Mesodermal cell (in vitro differentiated cells): ENCODE measurements around the gene WDR41.

ENCODE experiments used
- H3K27ac ChIP-seq: 2 replicates; pipeline ENCODE4 v1.7.0; 2013; ENCODE audit warnings: mild to moderate bottlenecking, low read depth, low read length, moderate library complexity; ENCODE audit not compliant: severe bottlenecking
- H3K36me3 ChIP-seq: 2 replicates; pipeline ENCODE4 v1.7.1; 2013; ENCODE audit warnings: mild to moderate bottlenecking, low read length, moderate library complexity; ENCODE audit not compliant: control insufficient read depth, insufficient read depth
- H3K4me1 ChIP-seq: one replicate; pipeline ENCODE4 v1.7.1; 2013; ENCODE audit warnings: mild to moderate bottlenecking, low read length; ENCODE audit not compliant: insufficient read depth, control insufficient read depth, poor library complexity, severe bottlenecking
- H3K4me3 ChIP-seq: 2 replicates; pipeline ENCODE4 v1.7.0; 2013; ENCODE audit warnings: low read length, control low read depth, mild to moderate bottlenecking; ENCODE audit not compliant: insufficient read depth, poor library complexity, severe bottlenecking; ENCODE audit errors: extremely low read depth
- H3K9me3 ChIP-seq: 2 replicates; pipeline ENCODE4 v1.7.1; 2013; ENCODE audit warnings: mild to moderate bottlenecking, low read length, moderate library complexity; ENCODE audit not compliant: control insufficient read depth
- WGBS, 2 experiments: methylation state at CpG; one replicate each; pipeline ENCODE4 v1.1.5; 2013; ENCODE audit warnings: missing lambda C conversion rate in 2 of 2; ENCODE audit not compliant: insufficient coverage in 2 of 2; 5-methylcytosine and 5-hydroxymethylcytosine counted together

Gene WDR41

DNA sequence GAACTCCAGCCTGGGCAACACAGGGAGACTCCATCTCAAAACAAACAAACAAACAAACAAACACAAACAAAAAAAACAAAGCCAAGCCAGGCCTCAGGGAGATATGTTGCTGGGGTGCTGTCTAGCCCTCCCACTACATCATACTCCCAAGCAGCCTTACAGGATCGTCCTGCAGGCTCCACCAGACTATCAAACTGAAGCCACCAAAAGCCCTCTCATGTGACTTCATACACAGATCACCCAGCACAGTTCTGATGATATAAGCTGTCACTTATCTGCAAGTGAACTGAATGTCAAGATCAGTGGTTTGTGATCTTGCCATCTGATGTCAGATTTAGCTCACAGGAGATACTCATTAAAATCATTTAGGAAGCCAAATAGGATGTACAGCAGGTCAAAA is 43.3 kb downstream of the WDR41 start:
- Histone ChIP-seq H3K4me1 (no peaks in the 10 kb centered on the region), H3K9me3 (no peaks in the 10 kb centered on the region), H3K4me3 (no peak overlapping the region), H3K36me3 (peaks cover 34% of the 10 kb centered on the region), H3K27ac (no peak overlapping the region)
- WGBS, 2 experiments, result 86% methylated on average over 1 of the region's 1 CpG; no CpG with 5 or more reads in 1 of the 2 experiments

- Histone ChIP-seq H3K4me3 (no peak overlapping the region), H3K36me3 (peaks cover 31% of the 10 kb centered on the region), H3K9me3 (no peaks in the 10 kb centered on the region), H3K27ac (no peak overlapping the region), H3K4me1 (no peaks in the 10 kb centered on the region)
- WGBS, 2 experiments, result 80% methylated on average over 1 of the region's 1 CpG; no CpG with 5 or more reads in 1 of the 2 experiments
Measured at GRCh38 chr5:77444356-77444755, 47.8 kb downstream of the WDR41 start.

DNA sequence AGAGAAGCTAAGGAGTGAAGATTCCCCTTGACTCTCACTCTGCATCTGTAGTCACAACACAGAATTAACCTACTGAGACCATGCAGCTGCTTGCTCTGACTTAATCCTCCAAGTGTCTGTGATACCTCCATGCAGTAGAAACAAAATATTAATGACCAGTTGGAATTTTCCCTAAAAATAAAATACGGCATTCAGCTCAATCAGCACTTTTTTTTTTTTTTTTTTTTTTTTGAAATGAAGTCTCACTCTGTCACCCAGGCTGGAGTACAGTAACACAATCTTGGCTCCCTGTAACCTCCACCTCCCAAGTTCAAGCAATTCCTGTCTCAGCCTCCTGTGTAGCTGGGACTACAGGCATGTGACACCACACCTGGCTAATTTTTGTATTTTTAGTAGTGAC is 48.4 kb downstream of the WDR41 start:
- WGBS, 2 experiments, result 100% methylated on average over 1 of the region's 1 CpG; no CpG with 5 or more reads in 1 of the 2 experiments
- Histone ChIP-seq H3K36me3 (peaks cover 28% of the 10 kb centered on the region), H3K27ac (no peak overlapping the region)

GRCh38 chr5:77438071-77438470 is 54.0 kb downstream of the WDR41 start:
- peaks cover 51% of the 10 kb centered on the region for H3K36me3 ChIP-seq

More for the DNA sequence above, 48.4 kb downstream of the WDR41 start:
- Histone ChIP-seq H3K9me3 (no peaks in the 10 kb centered on the region), H3K4me3 (no peak overlapping the region), H3K4me1 (no peaks in the 10 kb centered on the region)

DNA sequence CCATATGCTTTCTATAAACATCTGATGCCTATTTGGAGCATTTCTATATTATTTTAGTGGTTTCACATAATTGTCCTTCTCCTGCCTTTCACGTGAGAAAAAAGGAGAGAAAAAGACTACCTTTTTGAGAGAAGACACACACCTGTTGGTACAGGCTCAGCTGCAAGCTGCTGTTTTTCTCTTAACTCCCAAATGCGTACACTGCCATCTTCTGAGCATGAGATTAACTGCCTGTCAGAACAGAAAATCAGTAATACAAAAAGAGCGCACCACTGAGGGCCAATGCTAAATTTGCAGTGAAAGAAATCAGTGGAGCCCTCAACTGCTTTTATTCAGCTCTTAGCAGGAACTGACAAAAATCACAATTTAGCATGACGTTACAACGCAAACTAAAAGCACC is 54.9 kb downstream of the WDR41 start:
- no peak overlapping the region for H3K4me3 ChIP-seq
- 89 to 94% methylated on average over 4 to 5 of the region's 5 CpGs for WGBS, 2 experiments
- peaks cover 58% of the 10 kb centered on the region for H3K36me3 ChIP-seq
- H3K4me1 ChIP-seq, result no peaks in the 10 kb centered on the region
- no peak overlapping the region for H3K27ac ChIP-seq
- H3K9me3 ChIP-seq, result no peaks in the 10 kb centered on the region

More at GRCh38 chr5:77438071-77438470, 54.0 kb downstream of the WDR41 start:
- H3K4me1 ChIP-seq, result no peaks in the 10 kb centered on the region
- no peak overlapping the region for H3K27ac ChIP-seq
- no peaks in the 10 kb centered on the region for H3K9me3 ChIP-seq
- WGBS, 2 experiments, result 80 to 100% methylated on average over 1 to 3 of the region's 3 CpGs
- no peak overlapping the region for H3K4me3 ChIP-seq

GRCh38 chr5:77431719-77432118 is 60.4 kb downstream of the WDR41 start:
- Histone ChIP-seq H3K4me1 (peaks cover 7% of the 10 kb centered on the region), H3K36me3 (peaks cover 69% of the 10 kb centered on the region), H3K4me3 (no peak overlapping the region), H3K27ac (no peak overlapping the region), H3K9me3 (no peaks in the 10 kb centered on the region)
- no CpG with 5 or more reads among the region's 1 CpG for WGBS, 2 experiments

DNA sequence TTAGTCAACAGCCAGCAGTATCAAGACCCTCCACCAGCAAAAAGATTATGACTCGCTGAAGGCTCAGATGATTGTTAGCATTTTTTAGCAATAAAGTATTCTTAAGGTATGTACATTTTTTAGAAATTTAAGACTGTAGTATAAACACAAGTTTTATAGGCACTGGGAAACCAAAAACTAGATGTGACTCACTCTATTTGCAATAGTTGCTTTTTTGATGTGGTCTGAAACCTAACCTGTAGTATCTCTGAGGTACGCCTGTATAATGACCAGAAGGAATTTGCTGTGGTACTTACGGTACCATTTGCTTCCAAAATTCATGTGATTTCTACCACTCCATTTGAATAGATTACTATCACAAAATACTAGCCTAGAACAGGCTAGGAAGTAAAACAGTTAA is 60.8 kb downstream of the WDR41 start:
- no peak overlapping the region for H3K27ac ChIP-seq
- H3K36me3 ChIP-seq, result peaks cover 65% of the 10 kb centered on the region
- H3K4me3 ChIP-seq, result no peak overlapping the region
- H3K4me1 ChIP-seq, result peaks cover 11% of the 10 kb centered on the region
- WGBS, 2 experiments, result 100% methylated on average over 1 to 2 of the region's 3 CpGs
- H3K9me3 ChIP-seq, result no peaks in the 10 kb centered on the region

DNA sequence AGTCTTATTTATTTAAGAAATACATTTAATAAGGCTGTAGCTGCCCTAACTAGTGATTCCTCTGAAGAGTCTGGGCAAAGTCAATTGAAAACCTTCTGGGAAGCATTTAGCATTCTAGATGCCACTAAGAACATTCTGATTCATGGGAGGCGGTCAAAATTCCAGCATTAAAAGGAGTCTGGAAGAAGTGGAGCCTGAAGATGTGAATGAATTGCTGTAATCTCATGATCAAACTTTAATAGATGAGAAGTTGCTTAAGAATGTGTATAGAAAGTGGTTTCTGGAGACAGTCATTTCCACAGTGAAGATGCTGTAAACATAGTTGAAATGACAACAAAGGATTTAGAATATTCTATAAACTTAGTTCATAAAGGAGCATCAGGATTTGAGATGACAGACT is 61.4 kb downstream of the WDR41 start:
- no peaks in the 10 kb centered on the region for H3K9me3 ChIP-seq
- H3K27ac ChIP-seq, result no peak overlapping the region
- H3K4me1 ChIP-seq, result peaks cover 17% of the 10 kb centered on the region
- H3K36me3 ChIP-seq, result peaks cover 62% of the 10 kb centered on the region
- no peak overlapping the region for H3K4me3 ChIP-seq
- 86% methylated on average over 1 of the region's 1 CpG; no CpG with 5 or more reads in 1 of the 2 experiments for WGBS, 2 experiments

GRCh38 chr5:77428526-77428925 is 63.6 kb downstream of the WDR41 start:
- Histone ChIP-seq H3K36me3 (peaks cover 57% of the 10 kb centered on the region), H3K4me3 (no peak overlapping the region), H3K27ac (no peak overlapping the region), H3K4me1 (peaks cover 17% of the 10 kb centered on the region), H3K9me3 (no peaks in the 10 kb centered on the region)
- WGBS, 2 experiments, result 100% methylated on average over 2 of the region's 5 CpGs; no CpG with 5 or more reads in 1 of the 2 experiments

DNA sequence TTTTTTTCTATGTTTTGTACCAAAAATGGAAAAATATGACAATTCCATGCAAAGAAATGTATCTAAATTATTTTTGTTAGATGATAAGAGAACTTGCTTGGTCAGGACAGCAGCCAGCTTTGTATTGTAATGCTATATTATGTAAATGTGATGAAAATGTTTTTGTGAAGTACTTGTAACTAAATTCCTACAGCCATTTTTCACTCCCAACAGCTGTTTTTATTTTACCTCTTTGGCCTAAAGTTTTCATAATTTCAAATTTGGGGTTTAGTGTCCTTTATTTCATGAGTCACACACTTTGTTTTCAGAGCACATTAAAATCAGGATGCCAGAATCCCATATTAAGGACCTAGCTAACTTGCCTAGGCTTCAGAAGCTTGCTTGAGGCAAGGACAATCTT is 64.1 kb downstream of the WDR41 start:
- Histone ChIP-seq H3K9me3 (no peaks in the 10 kb centered on the region), H3K4me1 (peaks cover 17% of the 10 kb centered on the region), H3K4me3 (no peak overlapping the region), H3K27ac (no peak overlapping the region), H3K36me3 (peaks cover 54% of the 10 kb centered on the region)

DNA sequence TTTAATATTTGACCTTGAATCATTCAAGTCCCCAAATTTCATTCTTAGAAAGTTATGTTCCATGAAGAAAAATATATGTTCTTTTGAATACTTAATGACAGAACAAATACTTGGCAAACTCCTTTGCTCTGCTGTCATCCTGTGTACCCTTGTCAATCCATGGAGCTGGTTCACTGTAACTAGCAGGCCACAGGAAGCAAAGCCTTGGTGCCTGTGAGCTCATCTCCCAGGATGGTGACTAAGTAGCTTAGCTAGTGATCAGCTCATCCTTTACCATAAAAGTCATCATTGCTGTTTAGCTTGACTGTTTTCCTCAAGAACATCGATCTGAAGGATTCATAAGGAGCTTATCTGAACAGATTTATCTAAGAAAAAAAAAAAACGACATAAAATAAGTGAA is 65.4 kb downstream of the WDR41 start:
- peak overlapping the region; percentile 16 for H3K27ac ChIP-seq
- H3K4me3 ChIP-seq, result no peak overlapping the region
- WGBS, 2 experiments, result no CpG with 5 or more reads among the region's 2 CpGs
- no peaks in the 10 kb centered on the region for H3K9me3 ChIP-seq
- H3K4me1 ChIP-seq, result peaks cover 17% of the 10 kb centered on the region
- peaks cover 43% of the 10 kb centered on the region for H3K36me3 ChIP-seq
